ENCODE measurements around the gene HOMER1. TPM values are rescaled to one million over a fixed set of nuclear protein-coding genes. Genes with fewer than 3 reads are reported as not detected.

HOMER1 gene
- total RNA-seq, 1 donor from 2014 or later: 2.4 TPM

DNA sequence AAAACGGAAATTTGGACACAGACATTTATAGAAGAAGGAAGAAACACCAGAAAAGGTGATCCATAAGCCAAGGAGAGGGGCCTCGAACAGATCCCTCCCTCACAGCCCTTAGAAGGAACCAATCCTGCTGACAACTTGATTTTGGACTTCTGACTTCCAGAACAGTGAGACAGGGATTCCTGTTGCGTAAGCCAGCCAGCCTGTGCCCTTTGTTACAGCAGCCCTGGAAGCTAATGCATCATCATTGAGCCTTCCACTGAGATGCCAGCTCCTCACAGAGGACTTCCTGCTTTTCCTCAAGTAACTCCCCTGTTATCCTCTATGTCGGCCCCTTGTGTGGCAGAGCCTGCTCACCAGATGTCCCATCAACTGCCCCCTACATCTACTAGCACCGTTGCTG lies 183.9 kb downstream of the HOMER1 start:
- intact Hi-C loops (cut with micrococcal nuclease): no loop called here

DNA sequence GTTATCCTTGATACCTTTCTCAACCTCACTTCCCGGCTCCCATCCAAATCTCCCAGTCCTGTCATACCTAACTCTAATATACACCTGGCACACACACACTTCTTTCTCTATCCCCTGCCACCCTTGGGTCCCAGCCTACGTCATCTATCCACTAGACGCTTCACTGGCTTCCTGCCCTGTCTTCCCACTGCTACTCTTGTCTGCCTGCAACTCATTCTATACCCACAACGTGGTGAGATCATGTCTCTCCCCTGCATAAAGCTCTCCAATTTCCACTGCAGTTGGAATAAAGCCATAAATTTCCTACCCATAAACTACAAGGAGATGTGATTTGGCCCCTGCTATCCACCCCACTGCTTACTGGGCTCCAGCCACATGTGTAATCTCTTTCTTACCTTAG lies 184.5 kb downstream of the HOMER1 start:
- intact Hi-C loops (cut with micrococcal nuclease): no loop called here

Other genes with a start within 250 kb of the HOMER1 start
- gene TENT2, start 98.3 kb upstream of the HOMER1 start, total RNA-seq: 83.3 and 88.4 TPM in 2 replicates
- gene CMYA5, start 175.7 kb upstream of the HOMER1 start, total RNA-seq: 0.14 and 0.30 TPM in 2 replicates

Measured in T-helper 2 cell treated with Interferon-gamma antibody and Interleukin-4, amounts not matched to agents 100 ng/mL and 5 ng/mL, for 36 hours (primary cell).